Activated CD4-positive, alpha-beta T cell treated with anti-CD3 and anti-CD28 coated beads for 48 hours (primary cell): ENCODE results near the gene RASGRP1.

Source experiments
- DNase-seq: peaks from one replicate; pipeline ENCODE4 v3.0.0-alpha.2; 2020

The RASGRP1 gene

GRCh38 chr15:38534691-38535090, 29.9 kb downstream of the RASGRP1 start:
- DNase-seq: no peak

GRCh38 chr15:38533926-38534325, 30.7 kb downstream of the RASGRP1 start:
- no peak for DNase-seq

DNA sequence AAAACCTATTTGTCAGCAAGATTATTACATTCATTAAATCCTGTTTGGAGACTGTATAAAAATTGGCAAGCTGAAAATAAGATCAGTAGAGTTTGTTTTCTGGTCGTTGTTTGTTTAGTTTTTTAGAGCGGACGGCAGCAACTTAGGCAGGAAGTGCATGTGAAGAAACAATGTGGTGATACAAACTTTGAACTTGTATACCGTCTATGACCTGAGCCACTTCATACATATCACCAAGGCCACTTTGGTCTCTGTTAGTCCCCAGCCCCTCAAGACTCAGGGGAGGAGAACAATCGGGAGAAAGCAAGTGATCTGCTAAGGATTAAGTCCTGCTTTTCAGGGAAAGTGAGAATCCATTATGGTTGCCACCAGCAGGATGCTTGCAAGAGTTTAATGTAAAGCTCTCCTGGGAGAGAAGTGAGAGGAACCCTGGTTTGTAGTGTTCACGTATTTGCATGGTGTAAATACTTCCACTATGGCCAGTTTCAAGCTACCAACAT, 31.1 kb downstream of the RASGRP1 start:
- no peak for DNase-seq

DNA sequence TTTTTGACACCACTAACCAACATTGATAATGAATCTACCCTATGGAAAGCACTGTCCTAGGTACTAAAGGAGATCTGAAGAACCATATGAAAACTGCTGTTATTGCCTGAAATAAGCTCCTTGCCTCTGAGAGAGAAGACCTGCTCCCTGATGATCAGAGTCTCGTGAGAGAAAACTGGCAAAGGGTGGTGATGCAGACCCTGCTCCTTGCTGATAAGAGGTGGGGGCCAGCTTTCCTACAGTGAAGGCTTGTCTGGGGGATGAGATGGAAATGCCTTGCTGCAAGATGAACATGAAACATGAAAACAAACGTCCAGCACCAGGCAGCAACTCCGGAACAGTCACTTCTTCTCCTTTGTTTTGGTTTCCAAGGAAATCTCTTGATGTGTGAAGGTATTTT, 31.9 kb downstream of the RASGRP1 start:
- DNase-seq: no peak

DNA sequence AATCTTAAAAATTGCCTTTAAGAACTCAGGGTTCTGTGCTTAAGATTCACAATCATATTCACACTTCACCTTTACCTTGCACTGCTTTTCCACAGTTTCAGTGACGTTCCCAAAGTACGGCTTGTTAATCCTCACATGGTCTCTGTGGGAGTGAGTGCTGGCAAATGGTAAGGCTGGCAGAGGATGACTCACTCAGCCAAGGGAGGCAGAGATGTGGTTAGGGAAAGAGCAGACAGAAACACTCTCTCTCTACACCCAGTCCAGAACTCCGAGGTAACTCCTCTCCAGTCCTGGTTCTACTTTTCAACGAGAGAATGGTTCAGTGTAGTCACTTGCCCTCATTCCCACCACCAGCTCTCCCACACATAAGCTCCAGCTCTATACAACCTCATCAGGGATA, 33.1 kb downstream of the RASGRP1 start:
- no peak for DNase-seq

- peak; percentile 49 for DNase-seq
Observed at GRCh38 chr15:38530113-38530512, 34.5 kb downstream of the RASGRP1 start.

GRCh38 chr15:38528294-38528693, 36.3 kb downstream of the RASGRP1 start:
- DNase-seq: no peak

DNA sequence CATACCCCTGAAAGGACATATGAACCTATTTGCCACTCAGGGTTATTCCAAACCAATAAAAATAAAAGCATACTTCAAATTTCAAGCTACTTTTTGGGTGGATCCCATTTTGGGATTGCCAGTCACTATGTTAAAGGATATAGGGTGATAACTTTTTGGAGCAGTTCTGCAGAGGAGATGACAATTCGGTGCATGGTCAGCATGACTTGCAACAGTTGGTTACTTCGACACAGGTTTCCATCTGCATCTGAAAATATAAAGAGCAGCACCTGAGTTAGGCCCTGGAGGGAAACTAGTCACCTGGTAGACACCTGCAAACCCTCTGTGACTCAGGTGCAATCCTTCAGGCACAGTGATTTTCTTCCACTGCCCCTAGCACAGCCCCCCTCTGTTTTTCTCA, 38.5 kb downstream of the RASGRP1 start:
- DNase-seq: no peak

GRCh38 chr15:38525489-38525888, 39.1 kb downstream of the RASGRP1 start:
- DNase-seq: no peak

- DNase-seq: no peak
Observed at GRCh38 chr15:38524156-38524555, 40.5 kb downstream of the RASGRP1 start.

- no peak for DNase-seq
Observed at GRCh38 chr15:38522922-38523321, 41.7 kb downstream of the RASGRP1 start.

GRCh38 chr15:38521316-38521715, 43.3 kb downstream of the RASGRP1 start:
- no peak for DNase-seq

- no peak for DNase-seq
Observed at GRCh38 chr15:38520035-38520434, 44.6 kb downstream of the RASGRP1 start.

- DNase-seq: no peak
Observed at GRCh38 chr15:38518084-38518483, 46.5 kb downstream of the RASGRP1 start.

DNA sequence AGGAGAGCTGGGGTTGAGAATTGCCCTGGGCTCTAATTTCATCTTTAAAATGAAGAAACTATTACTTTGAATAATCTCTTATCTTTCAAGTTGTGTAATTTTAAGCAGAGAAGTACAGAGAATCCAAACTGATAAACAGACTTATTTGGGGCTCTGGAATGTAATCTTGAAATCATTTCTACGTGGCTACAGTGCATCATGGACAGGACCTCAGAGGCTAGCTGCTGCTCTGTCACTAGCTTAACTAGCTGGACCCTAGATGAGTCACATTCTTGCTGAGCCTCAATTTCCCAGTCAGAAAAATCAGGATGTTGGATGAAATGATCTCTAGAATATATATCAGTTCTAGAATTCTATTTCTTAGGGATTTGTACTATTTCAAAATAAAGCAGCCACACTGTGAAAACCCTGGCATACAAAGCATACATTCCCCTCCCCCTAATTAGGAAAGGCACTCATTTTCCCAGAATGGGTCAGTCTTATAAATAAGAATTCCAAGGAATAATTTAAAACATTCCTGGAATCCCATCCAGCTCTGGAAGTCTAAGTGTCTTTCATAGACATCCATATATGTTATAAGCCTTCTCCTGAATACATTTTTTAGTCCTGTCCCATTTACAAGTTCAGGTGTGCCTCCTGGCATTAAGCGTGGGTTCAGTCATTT, 47.2 kb downstream of the RASGRP1 start:
- DNase-seq: no peak

GRCh38 chr15:38516626-38517025, 48.0 kb downstream of the RASGRP1 start:
- no peak for DNase-seq

- DNase-seq: no peak
Observed at GRCh38 chr15:38514601-38515000, 50.0 kb downstream of the RASGRP1 start.

GRCh38 chr15:38512901-38513300, 51.7 kb downstream of the RASGRP1 start:
- no peak for DNase-seq

DNA sequence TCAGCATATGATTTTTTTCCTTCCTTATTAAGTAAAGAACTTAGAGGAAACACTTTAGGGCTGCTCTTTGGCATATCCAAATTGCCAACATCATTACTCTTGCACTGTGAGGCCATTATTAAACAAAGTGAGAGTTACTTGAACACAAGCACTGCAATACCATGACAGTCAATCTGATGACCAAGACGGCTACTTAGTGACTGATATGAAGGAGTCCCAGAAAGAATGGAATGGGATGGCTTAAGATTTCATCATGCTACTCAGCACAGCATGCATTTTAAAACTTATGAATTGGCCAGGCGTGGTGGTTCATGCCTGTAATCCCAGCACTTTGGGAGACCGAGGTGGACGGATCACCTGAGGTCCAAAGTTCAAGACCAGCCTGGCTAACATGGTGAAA, 55.5 kb downstream of the RASGRP1 start:
- DNase-seq: no peak

- no peak for DNase-seq
Observed at GRCh38 chr15:38508647-38509046, 56.0 kb downstream of the RASGRP1 start.

DNA sequence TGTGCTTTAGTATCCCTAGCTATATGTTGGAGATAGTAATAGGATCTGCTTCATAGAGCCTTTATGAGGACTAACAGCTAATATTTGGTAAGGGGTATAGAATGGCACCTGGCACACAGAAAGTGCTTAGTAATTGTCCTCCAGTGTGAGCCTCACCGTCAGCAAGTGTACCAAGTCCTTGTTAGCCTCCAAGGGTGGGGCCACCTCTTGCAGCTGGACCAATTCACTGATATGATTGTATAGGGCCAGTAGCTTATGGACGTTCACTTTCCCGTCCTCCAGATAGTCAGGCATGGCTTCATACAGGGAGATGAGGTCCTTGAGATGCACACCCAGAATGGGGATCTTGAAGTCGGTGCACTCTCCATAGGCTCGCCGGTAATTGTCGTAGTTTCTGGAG, 57.0 kb downstream of the RASGRP1 start:
- no peak for DNase-seq

DNA sequence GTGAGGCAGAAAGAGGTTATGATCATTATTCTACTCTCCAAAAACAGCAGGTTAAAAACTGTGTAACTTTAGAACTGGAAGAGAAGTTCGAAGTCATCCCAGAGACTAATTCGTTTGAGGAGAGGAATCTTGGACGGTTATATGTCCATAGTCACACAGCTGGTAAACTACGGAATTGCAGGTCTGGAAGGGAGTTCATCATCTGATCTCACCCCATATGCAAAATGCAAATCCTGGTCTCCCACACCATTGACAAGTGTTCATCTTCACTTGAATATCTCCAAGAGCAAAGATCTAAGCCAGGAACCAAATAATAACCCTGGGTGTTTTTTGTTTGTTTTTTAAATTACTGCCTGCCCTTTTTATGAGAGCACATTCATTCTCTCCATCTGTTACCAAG, 57.6 kb downstream of the RASGRP1 start:
- DNase-seq: no peak

- no peak for DNase-seq
Observed at GRCh38 chr15:38504680-38505467, 59.7 kb downstream of the RASGRP1 start.

GRCh38 chr15:38503496-38503895, 61.1 kb downstream of the RASGRP1 start:
- DNase-seq: no peak

GRCh38 chr15:38499651-38500050, 65.0 kb downstream of the RASGRP1 start:
- no peak for DNase-seq
